Measurements from ENCODE around the gene HSF2BP.
"Not testable (repeated sequence)": the region's sequence is repeated elsewhere in the genome, so short reads cannot be mapped to it uniquely, and the experiment has no call there.

Gene HSF2BP

GRCh38 chr21:43659136-43660000 lies at the start of gene HSF2BP, which contains the start of gene RRP1B:
HSF2BP (minus strand) TSS chr21:43659488; CDS start chr21:43658096, 1,392 bp downstream.
RRP1B (plus strand) TSS chr21:43659560; CDS start chr21:43659665, 105 bp downstream.
- DNase-seq (ENCODE audit: low read depth): peak; percentile 93
- Histone ChIP-seq H3K36me3 (ENCODE audit: control insufficient read depth, insufficient read depth, low read length, severe bottlenecking) (peaks cover 15% of the 10 kb centered on the region), H3K4me1 (ENCODE audit: control insufficient read depth, insufficient read depth, low read length) (peaks cover 20% of the 10 kb centered on the region), H3K4me3 (ENCODE audit: low read length) (peak within 1 kb of the TSS; percentile 90), H3K27me3 (replicated peaks; ENCODE audit: control insufficient read depth, insufficient read depth, low read length) (no peaks in the 10 kb centered on the region), H3K9ac (ENCODE audit: low read length) (peak within 1 kb of the TSS; percentile 89), H3K9me3 (ENCODE audit: control insufficient read depth, low read length) (no peaks in the 10 kb centered on the region)

GRCh38 chr21:43708745-43709381 lies 49.6 kb upstream of the HSF2BP start:
- Histone ChIP-seq H3K27me3 (replicated peaks; ENCODE audit: control insufficient read depth, insufficient read depth, low read length) (no peaks in the 10 kb centered on the region), H3K4me3 (ENCODE audit: low read length) (no peak overlapping the region), H3K9ac (ENCODE audit: low read length) (no peak overlapping the region), H3K9me3 (ENCODE audit: control insufficient read depth, low read length) (no peaks in the 10 kb centered on the region), H3K36me3 (ENCODE audit: control insufficient read depth, insufficient read depth, low read length, severe bottlenecking) (no peaks in the 10 kb centered on the region), H3K4me1 (ENCODE audit: control insufficient read depth, insufficient read depth, low read length) (peaks cover 18% of the 10 kb centered on the region)
- DNase-seq (ENCODE audit: low read depth): no peak

- Histone ChIP-seq H3K4me1 (ENCODE audit: control insufficient read depth, insufficient read depth, low read length) (peaks cover 26% of the 10 kb centered on the region), H3K9me3 (ENCODE audit: control insufficient read depth, low read length) (no peaks in the 10 kb centered on the region)
- no peak for DNase-seq (ENCODE audit: low read depth)
Measured at GRCh38 chr21:43707462-43707861, 48.2 kb upstream of the HSF2BP start.

GRCh38 chr21:43703035-43703880 lies 44.0 kb upstream of the HSF2BP start:
- Histone ChIP-seq H3K27me3 (replicated peaks; ENCODE audit: control insufficient read depth, insufficient read depth, low read length) (no peaks in the 10 kb centered on the region), H3K4me1 (ENCODE audit: control insufficient read depth, insufficient read depth, low read length) (peaks cover 21% of the 10 kb centered on the region), H3K9ac (ENCODE audit: low read length) (peak overlapping the region; percentile 68), H3K9me3 (ENCODE audit: control insufficient read depth, low read length) (no peaks in the 10 kb centered on the region), H3K36me3 (ENCODE audit: control insufficient read depth, insufficient read depth, low read length, severe bottlenecking) (no peaks in the 10 kb centered on the region), H3K4me3 (ENCODE audit: low read length) (peak overlapping the region; percentile 31)
- peak; percentile 93 for DNase-seq (ENCODE audit: low read depth)

More at GRCh38 chr21:43707462-43707861, 48.2 kb upstream of the HSF2BP start:
- no peak overlapping the region for H3K9ac ChIP-seq (ENCODE audit: low read length)
- H3K4me3 ChIP-seq (ENCODE audit: low read length): no peak overlapping the region
- H3K27me3 ChIP-seq (replicated peaks; ENCODE audit: control insufficient read depth, insufficient read depth, low read length): no peaks in the 10 kb centered on the region
- H3K36me3 ChIP-seq (ENCODE audit: control insufficient read depth, insufficient read depth, low read length, severe bottlenecking): no peaks in the 10 kb centered on the region

- peaks cover 3% of the 10 kb centered on the region for H3K9me3 ChIP-seq (ENCODE audit: control insufficient read depth, low read length)
- H3K27me3 ChIP-seq (replicated peaks; ENCODE audit: control insufficient read depth, insufficient read depth, low read length): no peaks in the 10 kb centered on the region
- peaks cover 21% of the 10 kb centered on the region for H3K4me1 ChIP-seq (ENCODE audit: control insufficient read depth, insufficient read depth, low read length)
- H3K36me3 ChIP-seq (ENCODE audit: control insufficient read depth, insufficient read depth, low read length, severe bottlenecking): no peaks in the 10 kb centered on the region
- DNase-seq (ENCODE audit: low read depth): peak; percentile 24
- peak overlapping the region; percentile 68 for H3K9ac ChIP-seq (ENCODE audit: low read length)
- H3K4me3 ChIP-seq (ENCODE audit: low read length): peak overlapping the region; percentile 31
Measured at GRCh38 chr21:43702785-43703034, 43.4 kb upstream of the HSF2BP start.

GRCh38 chr21:43701936-43702784 lies 42.9 kb upstream of the HSF2BP start:
- Histone ChIP-seq H3K4me3 (ENCODE audit: low read length) (peak overlapping the region; percentile 31), H3K9ac (ENCODE audit: low read length) (peak overlapping the region; percentile 68), H3K4me1 (ENCODE audit: control insufficient read depth, insufficient read depth, low read length) (peaks cover 24% of the 10 kb centered on the region), H3K27me3 (replicated peaks; ENCODE audit: control insufficient read depth, insufficient read depth, low read length) (no peaks in the 10 kb centered on the region), H3K9me3 (ENCODE audit: control insufficient read depth, low read length) (peaks cover 3% of the 10 kb centered on the region), H3K36me3 (ENCODE audit: control insufficient read depth, insufficient read depth, low read length, severe bottlenecking) (no peaks in the 10 kb centered on the region)
- no peak for DNase-seq (ENCODE audit: low read depth)

GRCh38 chr21:43699933-43700599 lies 40.8 kb upstream of the HSF2BP start:
- Histone ChIP-seq H3K36me3 (ENCODE audit: control insufficient read depth, insufficient read depth, low read length, severe bottlenecking) (peaks cover 20% of the 10 kb centered on the region), H3K4me3 (ENCODE audit: low read length) (no peak overlapping the region), H3K9ac (ENCODE audit: low read length) (no peak overlapping the region), H3K27me3 (replicated peaks; ENCODE audit: control insufficient read depth, insufficient read depth, low read length) (no peaks in the 10 kb centered on the region), H3K9me3 (ENCODE audit: control insufficient read depth, low read length) (peaks cover 3% of the 10 kb centered on the region), H3K4me1 (ENCODE audit: control insufficient read depth, insufficient read depth, low read length) (peaks cover 24% of the 10 kb centered on the region)
- DNase-seq (ENCODE audit: low read depth): no peak

GRCh38 chr21:43699492-43699777 lies 40.1 kb upstream of the HSF2BP start:
- not testable (repeated sequence) for H3K4me3 ChIP-seq (ENCODE audit: low read length); H3K27me3 ChIP-seq (replicated peaks; ENCODE audit: control insufficient read depth, insufficient read depth, low read length); H3K9me3 ChIP-seq (ENCODE audit: control insufficient read depth, low read length); H3K9ac ChIP-seq (ENCODE audit: low read length); DNase-seq (ENCODE audit: low read depth)
- Histone ChIP-seq H3K4me1 (ENCODE audit: control insufficient read depth, insufficient read depth, low read length) (peaks cover 24% of the 10 kb centered on the region), H3K36me3 (ENCODE audit: control insufficient read depth, insufficient read depth, low read length, severe bottlenecking) (peaks cover 27% of the 10 kb centered on the region)

GRCh38 chr21:43697758-43698643 lies 38.7 kb upstream of the HSF2BP start:
- H3K27me3 ChIP-seq (replicated peaks; ENCODE audit: control insufficient read depth, insufficient read depth, low read length): no peaks in the 10 kb centered on the region
- peaks cover 41% of the 10 kb centered on the region for H3K36me3 ChIP-seq (ENCODE audit: control insufficient read depth, insufficient read depth, low read length, severe bottlenecking)
- peaks cover 3% of the 10 kb centered on the region for H3K9me3 ChIP-seq (ENCODE audit: control insufficient read depth, low read length)
- DNase-seq (ENCODE audit: low read depth): peak; percentile 18
- H3K4me1 ChIP-seq (ENCODE audit: control insufficient read depth, insufficient read depth, low read length): peaks cover 13% of the 10 kb centered on the region
- H3K9ac ChIP-seq (ENCODE audit: low read length): no peak overlapping the region
- no peak overlapping the region for H3K4me3 ChIP-seq (ENCODE audit: low read length)

Data from adipocyte (in vitro differentiated cells).